HG03457 (cell line): Measurements from ENCODE around the gene CRK.
"Not testable (repeated sequence)": the region's sequence is repeated elsewhere in the genome, so short reads cannot be mapped to it uniquely, and the experiment has no call there.

ENCODE experiments used
- ATAC-seq: cut with Tn5 transposase; IDR thresholded peaks from one replicate; pipeline ENCODE4 v1.9.1; 2021; ENCODE audit warnings: moderate number of reproducible peaks; ENCODE audit not compliant: unreplicated experiment

Gene CRK

GRCh38 chr17:1390432-1391367 lies 65.3 kb downstream of the CRK start:
- ATAC-seq, result no peak

- not testable (repeated sequence) for ATAC-seq
These were observed 68.4 kb downstream of the CRK start for GRCh38 chr17:1387490-1388227.

- not testable (repeated sequence) for ATAC-seq
These were observed 69.3 kb downstream of the CRK start for GRCh38 chr17:1386675-1387190.

GRCh38 chr17:1386265-1386664 lies 69.8 kb downstream of the CRK start:
- ATAC-seq, result no peak

GRCh38 chr17:1385861-1386260 lies 70.2 kb downstream of the CRK start:
- ATAC-seq, result no peak

GRCh38 chr17:1384905-1385435 lies 71.1 kb downstream of the CRK start:
- no peak for ATAC-seq

- ATAC-seq, result no peak
These were observed 76.1 kb downstream of the CRK start for GRCh38 chr17:1379930-1380313.

GRCh38 chr17:1379208-1379929 lies 76.7 kb downstream of the CRK start:
- ATAC-seq, result no peak

GRCh38 chr17:1378476-1378860 lies 77.6 kb downstream of the CRK start:
- ATAC-seq, result not testable (repeated sequence)

GRCh38 chr17:1377334-1377733 lies 78.7 kb downstream of the CRK start:
- no peak for ATAC-seq

- no peak for ATAC-seq
These were observed 80.0 kb downstream of the CRK start for GRCh38 chr17:1376061-1376460.

- ATAC-seq, result no peak
These were observed 80.4 kb downstream of the CRK start for GRCh38 chr17:1375615-1376014.

GRCh38 chr17:1374431-1375177 lies 81.4 kb downstream of the CRK start:
- no peak for ATAC-seq

GRCh38 chr17:1373707-1374237 lies 82.3 kb downstream of the CRK start:
- ATAC-seq, result no peak

GRCh38 chr17:1372618-1373017 lies 83.4 kb downstream of the CRK start:
- no peak for ATAC-seq

GRCh38 chr17:1371893-1372590 lies 84.0 kb downstream of the CRK start:
- ATAC-seq, result no peak
